ENCODE data around the gene PML.

PML gene

DNA sequence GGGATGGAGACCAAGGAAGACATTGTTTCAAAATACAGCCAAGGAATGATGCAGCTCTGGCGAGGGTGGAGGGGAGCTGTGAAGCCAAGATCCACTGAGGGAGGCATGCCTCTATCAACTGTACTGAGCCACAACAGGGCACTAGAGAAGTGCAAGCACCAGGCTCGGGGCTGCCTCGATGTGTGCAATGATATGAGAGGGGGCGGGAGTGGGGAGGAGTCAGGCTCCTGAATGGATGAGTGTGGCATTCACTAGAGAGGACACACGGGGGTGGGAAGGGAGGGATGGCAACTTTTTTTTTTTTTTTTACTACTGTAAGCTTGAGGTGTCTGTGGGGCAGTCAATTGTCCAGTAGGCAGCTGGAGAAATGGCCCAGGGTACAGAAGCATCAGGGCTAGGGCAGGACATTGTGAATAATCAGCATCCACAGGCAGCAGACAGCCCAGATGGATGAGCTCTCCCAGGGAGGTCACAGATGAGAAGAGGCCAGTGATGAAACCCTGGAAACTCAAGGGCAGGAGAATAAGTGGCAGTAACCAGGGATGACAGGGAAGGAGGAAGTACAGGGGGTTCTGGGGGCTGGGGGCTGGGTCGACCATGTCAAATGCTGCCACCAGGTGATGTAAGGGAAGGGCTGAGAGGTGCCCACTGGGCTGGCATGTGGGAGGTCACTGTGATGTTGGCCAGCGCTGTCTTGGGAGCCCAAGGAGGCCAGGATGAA, 8.3 kb upstream of the PML start:
- no peak overlapping the region for H3K4me3 ChIP-seq (ENCODE audit: low read depth, low read length)

DNA sequence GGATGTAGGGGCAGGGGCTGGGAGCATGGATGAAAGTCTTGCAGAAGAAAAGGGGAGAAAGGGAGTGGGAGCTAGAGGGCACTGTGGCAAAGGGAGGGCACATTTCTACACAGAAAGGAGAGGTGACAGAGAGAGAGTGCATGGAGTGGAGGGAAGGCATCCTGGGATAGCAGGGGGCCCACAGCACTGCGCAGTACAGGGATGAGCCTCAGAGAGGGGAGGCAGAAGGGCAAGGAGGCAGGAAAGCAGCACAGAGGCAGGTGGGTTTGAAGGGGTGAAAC, 7.8 kb upstream of the PML start:
- TF ChIP-seq, protein P1, sequence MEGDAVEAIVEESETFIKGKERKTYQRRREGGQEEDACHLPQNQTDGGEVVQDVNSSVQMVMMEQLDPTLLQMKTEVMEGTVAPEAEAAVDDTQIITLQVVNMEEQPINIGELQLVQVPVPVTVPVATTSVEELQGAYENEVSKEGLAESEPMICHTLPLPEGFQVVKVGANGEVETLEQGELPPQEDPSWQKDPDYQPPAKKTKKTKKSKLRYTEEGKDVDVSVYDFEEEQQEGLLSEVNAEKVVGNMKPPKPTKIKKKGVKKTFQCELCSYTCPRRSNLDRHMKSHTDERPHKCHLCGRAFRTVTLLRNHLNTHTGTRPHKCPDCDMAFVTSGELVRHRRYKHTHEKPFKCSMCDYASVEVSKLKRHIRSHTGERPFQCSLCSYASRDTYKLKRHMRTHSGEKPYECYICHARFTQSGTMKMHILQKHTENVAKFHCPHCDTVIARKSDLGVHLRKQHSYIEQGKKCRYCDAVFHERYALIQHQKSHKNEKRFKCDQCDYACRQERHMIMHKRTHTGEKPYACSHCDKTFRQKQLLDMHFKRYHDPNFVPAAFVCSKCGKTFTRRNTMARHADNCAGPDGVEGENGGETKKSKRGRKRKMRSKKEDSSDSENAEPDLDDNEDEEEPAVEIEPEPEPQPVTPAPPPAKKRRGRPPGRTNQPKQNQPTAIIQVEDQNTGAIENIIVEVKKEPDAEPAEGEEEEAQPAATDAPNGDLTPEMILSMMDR (IDR thresholded peaks at IDR 0.05; ENCODE audit: low read depth, low read length): no peak
- no peak overlapping the region for H3K4me3 ChIP-seq (ENCODE audit: low read depth, low read length)

More for the DNA sequence above, 8.3 kb upstream of the PML start:
- TF ChIP-seq, protein P1 (IDR thresholded peaks at IDR 0.05; ENCODE audit: low read depth, low read length): no peak

DNA sequence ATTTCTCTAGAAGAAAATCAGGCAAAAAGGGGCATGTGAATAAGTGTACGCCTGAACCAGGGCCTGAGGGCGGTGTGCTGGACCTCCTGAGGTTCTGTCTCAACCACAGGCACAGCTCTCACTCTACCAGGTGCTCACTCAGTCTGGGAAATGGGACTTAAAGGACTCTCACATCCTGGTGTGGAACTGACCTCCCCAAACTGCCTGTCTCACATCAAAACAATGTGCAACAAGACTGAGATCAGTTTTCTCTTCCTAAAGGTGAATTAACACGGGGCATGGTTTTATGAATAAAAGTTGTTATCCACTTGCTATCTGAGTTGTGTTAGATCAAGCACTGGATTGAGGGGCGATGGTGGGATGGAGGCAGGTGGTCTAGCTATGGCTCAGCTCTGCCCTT, 7.3 kb upstream of the PML start:
- TF ChIP-seq, protein P1 (IDR thresholded peaks at IDR 0.05; ENCODE audit: low read depth, low read length): no peak
- no peak overlapping the region for H3K4me3 ChIP-seq (ENCODE audit: low read depth, low read length)

DNA sequence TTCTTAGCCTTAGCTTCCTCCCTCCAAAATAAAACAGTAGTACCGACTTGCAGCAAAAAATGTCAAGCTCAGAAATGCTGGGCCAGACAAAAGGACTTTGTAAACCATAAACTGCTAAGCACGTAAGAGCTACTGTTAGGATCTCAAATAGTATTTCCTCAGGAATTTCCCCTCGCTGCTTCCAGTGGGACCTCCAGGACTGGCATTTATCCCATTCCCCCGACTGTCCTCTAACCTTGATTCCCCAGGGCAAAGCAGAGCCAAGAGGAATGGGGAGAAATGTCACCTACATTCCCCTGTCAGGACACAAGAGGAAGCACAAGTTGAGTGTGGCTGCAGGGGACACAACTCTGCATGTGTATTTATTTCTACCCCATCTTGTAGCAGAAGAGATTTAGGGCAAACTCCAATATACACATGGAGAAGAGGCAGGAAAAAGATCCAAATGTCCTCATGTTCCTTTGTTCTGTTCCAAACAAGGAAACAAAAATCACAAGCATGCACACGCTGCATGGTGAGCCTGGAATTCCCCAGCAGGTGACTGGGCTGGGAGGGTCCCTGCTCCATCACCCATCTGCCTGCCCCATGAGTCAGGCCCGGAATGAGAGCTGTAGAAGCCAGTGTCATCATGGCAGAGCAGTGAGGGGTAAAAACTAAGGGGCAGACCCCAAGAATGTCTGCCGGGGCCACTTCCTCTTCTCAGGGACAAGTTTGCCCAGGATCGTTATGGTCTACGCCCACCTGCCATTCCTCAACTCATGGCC, 6.7 kb upstream of the PML start:
- no peak overlapping the region for H3K4me3 ChIP-seq (ENCODE audit: low read depth, low read length)
- TF ChIP-seq, protein P1 (IDR thresholded peaks at IDR 0.05; ENCODE audit: low read depth, low read length): no peak

DNA sequence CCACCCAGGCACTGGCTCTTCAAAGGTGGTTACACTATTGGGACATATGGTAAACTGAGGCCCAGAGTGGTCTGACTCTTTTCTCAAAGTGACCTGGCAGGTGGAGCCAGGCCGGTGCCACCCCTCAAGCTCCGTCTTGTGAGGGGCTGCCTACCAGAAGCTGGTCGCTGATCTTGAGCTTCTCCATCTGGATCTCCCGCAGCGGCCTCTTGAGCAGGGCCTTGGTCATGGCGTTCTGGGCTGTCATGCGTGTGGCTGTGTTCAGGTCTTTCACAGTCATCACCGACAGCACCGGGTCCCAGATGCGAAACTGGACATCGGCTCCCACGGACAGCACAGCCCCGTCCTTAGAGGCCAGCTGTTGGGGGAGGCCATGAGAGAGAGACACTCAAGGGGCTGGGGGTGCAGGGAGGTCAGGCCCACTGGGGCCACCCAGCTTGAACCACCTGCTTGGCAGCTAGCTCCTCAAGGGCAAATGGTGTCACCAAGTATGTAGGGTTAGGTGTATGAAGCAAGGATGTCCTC, 6.0 kb upstream of the PML start:
- TF ChIP-seq, protein P1 (IDR thresholded peaks at IDR 0.05; ENCODE audit: low read depth, low read length): no peak
- H3K4me3 ChIP-seq (ENCODE audit: low read depth, low read length): no peak overlapping the region

DNA sequence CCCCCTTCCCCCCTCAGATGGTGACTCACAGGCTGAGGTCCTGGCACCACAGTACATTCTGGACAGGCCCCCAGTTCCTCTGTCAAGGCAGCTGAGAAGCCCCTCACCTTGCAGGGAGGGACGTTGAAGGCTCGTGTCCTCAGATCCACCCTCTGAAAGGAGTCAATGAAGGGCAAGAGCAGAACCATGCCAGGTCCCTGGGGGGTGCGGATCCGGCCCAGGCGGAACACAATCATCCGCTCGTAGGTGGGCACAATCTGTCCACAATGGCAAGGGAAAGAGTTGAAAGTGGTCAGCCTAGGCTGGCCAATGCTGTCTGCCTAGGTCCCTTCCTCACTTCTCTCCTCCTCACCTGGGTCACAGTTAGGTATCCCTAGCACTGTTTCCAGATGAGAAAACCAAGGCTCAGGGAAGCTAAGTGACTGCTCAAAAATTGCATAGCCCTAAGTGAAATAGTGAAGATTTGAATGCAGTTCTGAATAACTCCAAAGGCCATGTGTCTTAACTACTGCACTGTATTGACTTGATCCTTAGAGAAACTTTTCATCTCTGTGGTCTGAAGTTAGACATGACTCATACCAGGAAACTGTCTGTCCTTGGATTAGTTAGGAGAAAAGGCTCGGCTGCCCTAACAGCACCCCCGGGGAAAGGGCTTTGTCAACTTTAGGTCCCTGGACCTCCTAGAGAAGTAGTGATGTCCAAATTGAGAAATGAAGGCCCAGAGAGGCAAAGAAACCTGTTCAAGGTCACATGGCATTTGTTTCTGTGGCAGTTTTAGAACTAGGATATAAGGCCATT, 5.3 kb upstream of the PML start:
- TF ChIP-seq, protein P1 (IDR thresholded peaks at IDR 0.05; ENCODE audit: low read depth, low read length): no peak
- H3K4me3 ChIP-seq (ENCODE audit: low read depth, low read length): no peak overlapping the region

Measured in WI38 (cell line).